Lower leg skin (tissue), 3 donors: Measurements from ENCODE around the gene TREM2.

Experiments used
- POLR2A ChIP-seq, 2 donors: fragments of 450-650 bp; IDR thresholded peaks; one replicate each; pipeline ENCODE4 v1.6.1; 2016 to 2017; ENCODE audit warnings: antibody characterized with exemption in 2 of 2, mild to moderate bottlenecking in 1 of 2, moderate library complexity in 1 of 2
- TF ChIP-seq, protein P1 (sequence below), 3 donors: fragments of 450-650 bp; IDR thresholded peaks; one replicate each; pipeline ENCODE4 v1.5.1; 2016; ENCODE audit warnings: antibody characterized with exemption in 3 of 3, mild to moderate bottlenecking in 3 of 3, moderate library complexity in 2 of 3

DNA sequence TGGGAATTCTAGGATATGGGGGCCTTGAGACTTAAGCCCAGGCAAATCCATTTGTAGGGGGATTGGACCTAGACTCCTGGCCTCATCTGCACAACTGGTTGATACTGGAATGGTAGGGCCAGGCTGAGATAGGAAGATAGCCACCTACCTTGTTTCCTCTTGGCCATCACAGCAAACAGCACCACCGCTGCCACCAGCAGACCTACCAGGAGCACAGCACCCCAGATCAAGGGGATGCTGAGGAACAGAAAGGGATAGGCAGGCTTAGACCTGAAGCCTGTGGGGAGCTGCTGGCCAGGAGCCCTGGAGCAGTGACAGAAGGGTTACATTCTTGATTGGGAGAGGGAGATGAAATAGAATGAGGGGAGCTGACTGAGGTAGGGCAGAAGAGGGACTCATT, 12.2 kb downstream of the TREM2 start:
- TF ChIP-seq, protein P1, sequence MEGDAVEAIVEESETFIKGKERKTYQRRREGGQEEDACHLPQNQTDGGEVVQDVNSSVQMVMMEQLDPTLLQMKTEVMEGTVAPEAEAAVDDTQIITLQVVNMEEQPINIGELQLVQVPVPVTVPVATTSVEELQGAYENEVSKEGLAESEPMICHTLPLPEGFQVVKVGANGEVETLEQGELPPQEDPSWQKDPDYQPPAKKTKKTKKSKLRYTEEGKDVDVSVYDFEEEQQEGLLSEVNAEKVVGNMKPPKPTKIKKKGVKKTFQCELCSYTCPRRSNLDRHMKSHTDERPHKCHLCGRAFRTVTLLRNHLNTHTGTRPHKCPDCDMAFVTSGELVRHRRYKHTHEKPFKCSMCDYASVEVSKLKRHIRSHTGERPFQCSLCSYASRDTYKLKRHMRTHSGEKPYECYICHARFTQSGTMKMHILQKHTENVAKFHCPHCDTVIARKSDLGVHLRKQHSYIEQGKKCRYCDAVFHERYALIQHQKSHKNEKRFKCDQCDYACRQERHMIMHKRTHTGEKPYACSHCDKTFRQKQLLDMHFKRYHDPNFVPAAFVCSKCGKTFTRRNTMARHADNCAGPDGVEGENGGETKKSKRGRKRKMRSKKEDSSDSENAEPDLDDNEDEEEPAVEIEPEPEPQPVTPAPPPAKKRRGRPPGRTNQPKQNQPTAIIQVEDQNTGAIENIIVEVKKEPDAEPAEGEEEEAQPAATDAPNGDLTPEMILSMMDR (IDR thresholded peaks at IDR 0.05): no peak
- no peak for TF ChIP-seq POLR2A (IDR thresholded peaks at IDR 0.05)
